Measurements from ENCODE around the gene RPS14.

RPS14 gene

GRCh38 chr5:150401076-150401375 is 48.5 kb downstream of the RPS14 start:
- in situ Hi-C loops (cut with MboI; ENCODE audit: low pct_unique_long_range_greater_than_20kb, low sequenced_read_pairs, unreplicated experiment) = no loop called here
- no peak for DNase-seq (ENCODE audit: low spot score)
- TF ChIP-seq CTCF (IDR thresholded peaks at IDR 0.05; ENCODE audit: extremely low read depth, insufficient read depth, missing control alignments) = no peak

GRCh38 chr5:150400316-150401075 is 49.0 kb downstream of the RPS14 start:
- DNase-seq (ENCODE audit: low spot score) = no peak
- in situ Hi-C loops (cut with MboI; ENCODE audit: low pct_unique_long_range_greater_than_20kb, low sequenced_read_pairs, unreplicated experiment) = no loop called here
- TF ChIP-seq CTCF (IDR thresholded peaks at IDR 0.05; ENCODE audit: extremely low read depth, insufficient read depth, missing control alignments) = no peak

- DNase-seq (ENCODE audit: low spot score) = no peak
- in situ Hi-C loops (cut with MboI; ENCODE audit: low pct_unique_long_range_greater_than_20kb, low sequenced_read_pairs, unreplicated experiment) = no loop called here
- TF ChIP-seq CTCF (IDR thresholded peaks at IDR 0.05; ENCODE audit: extremely low read depth, insufficient read depth, missing control alignments) = no peak
Observed at GRCh38 chr5:150399524-150400211, 49.9 kb downstream of the RPS14 start.

- in situ Hi-C loops (cut with MboI; ENCODE audit: low pct_unique_long_range_greater_than_20kb, low sequenced_read_pairs, unreplicated experiment) = no loop called here
- peak; percentile 84 for TF ChIP-seq CTCF (IDR thresholded peaks at IDR 0.05; ENCODE audit: extremely low read depth, insufficient read depth, missing control alignments)
Observed at GRCh38 chr5:150398722-150399523, 50.6 kb downstream of the RPS14 start.

GRCh38 chr5:150397782-150398721 is 51.5 kb downstream of the RPS14 start:
- in situ Hi-C loops (cut with MboI; ENCODE audit: low pct_unique_long_range_greater_than_20kb, low sequenced_read_pairs, unreplicated experiment) = no loop called here
- TF ChIP-seq CTCF (IDR thresholded peaks at IDR 0.05; ENCODE audit: extremely low read depth, insufficient read depth, missing control alignments) = no peak
- no peak for DNase-seq (ENCODE audit: low spot score)

More at GRCh38 chr5:150398722-150399523, 50.6 kb downstream of the RPS14 start:
- DNase-seq (ENCODE audit: low spot score) = peak; percentile 85

Data from GM13977 (cell line).